Measurements from ENCODE around the gene RBM19. TPM values are rescaled to one million over a fixed set of nuclear protein-coding genes. Genes with fewer than 3 reads are reported as not detected.

RBM19 gene
- total RNA-seq, 2 donors from 2014 or later, result 39.9 to 54.3 TPM

- Histone ChIP-seq H3K9me3 (no peaks in the 10 kb centered on the region), H3K4me3 (no peak overlapping the region), H3K36me3 (no peaks in the 10 kb centered on the region), H3K27ac (no peak overlapping the region), H3K27me3 (replicated peaks; ENCODE audit: insufficient read depth) (no peaks in the 10 kb centered on the region), H3K4me1 (ENCODE audit: control insufficient read depth in 1 of 2, low read depth in 2 of 2) (no peaks in the 10 kb centered on the region)
- ATAC-seq (ENCODE audit: insufficient number of reproducible peaks, low FRiP score, low read depth) (no peak), DNase-seq (ENCODE audit: low spot score) (no peak)
- no peak for TF ChIP-seq CTCF (IDR thresholded peaks at IDR 0.05)
These were observed 77.7 kb downstream of the RBM19 start for GRCh38 chr12:113888435-113888834.

GRCh38 chr12:113887906-113888305 lies 78.2 kb downstream of the RBM19 start:
- no peak for DNase-seq (ENCODE audit: low spot score)
- H3K36me3 ChIP-seq, result no peaks in the 10 kb centered on the region
- ATAC-seq (ENCODE audit: insufficient number of reproducible peaks, low FRiP score, low read depth), result no peak
- no peaks in the 10 kb centered on the region for H3K27me3 ChIP-seq (replicated peaks; ENCODE audit: insufficient read depth)
- no peak for TF ChIP-seq CTCF (IDR thresholded peaks at IDR 0.05)
- H3K27ac ChIP-seq, result no peak overlapping the region
- no peaks in the 10 kb centered on the region for H3K9me3 ChIP-seq
- no peak overlapping the region for H3K4me3 ChIP-seq
- no peaks in the 10 kb centered on the region for H3K4me1 ChIP-seq (ENCODE audit: control insufficient read depth in 1 of 2, low read depth in 2 of 2)

GRCh38 chr12:113886721-113887120 lies 79.4 kb downstream of the RBM19 start:
- Histone ChIP-seq H3K27ac (no peak overlapping the region), H3K9me3 (no peaks in the 10 kb centered on the region), H3K27me3 (replicated peaks; ENCODE audit: insufficient read depth) (no peaks in the 10 kb centered on the region), H3K36me3 (no peaks in the 10 kb centered on the region), H3K4me1 (ENCODE audit: control insufficient read depth in 1 of 2, low read depth in 2 of 2) (no peaks in the 10 kb centered on the region), H3K4me3 (no peak overlapping the region)
- DNase-seq (ENCODE audit: low spot score), result no peak
- ATAC-seq (ENCODE audit: insufficient number of reproducible peaks, low FRiP score, low read depth), result no peak
- TF ChIP-seq CTCF (IDR thresholded peaks at IDR 0.05), result no peak

- no peak for DNase-seq (ENCODE audit: low spot score)
These were observed 81.7 kb downstream of the RBM19 start for GRCh38 chr12:113884392-113884791.

GRCh38 chr12:113882690-113883089 lies 83.4 kb downstream of the RBM19 start:
- Histone ChIP-seq H3K36me3 (no peaks in the 10 kb centered on the region), H3K4me1 (ENCODE audit: control insufficient read depth in 1 of 2, low read depth in 2 of 2) (no peaks in the 10 kb centered on the region), H3K4me3 (no peak overlapping the region), H3K27ac (no peak overlapping the region), H3K9me3 (no peaks in the 10 kb centered on the region), H3K27me3 (replicated peaks; ENCODE audit: insufficient read depth) (no peaks in the 10 kb centered on the region)
- no peak for TF ChIP-seq CTCF (IDR thresholded peaks at IDR 0.05)
- ATAC-seq (ENCODE audit: insufficient number of reproducible peaks, low FRiP score, low read depth) (no peak), DNase-seq (ENCODE audit: low spot score) (no peak)

More at GRCh38 chr12:113884392-113884791, 81.7 kb downstream of the RBM19 start:
- Histone ChIP-seq H3K4me3 (no peak overlapping the region), H3K36me3 (no peaks in the 10 kb centered on the region), H3K9me3 (no peaks in the 10 kb centered on the region), H3K4me1 (ENCODE audit: control insufficient read depth in 1 of 2, low read depth in 2 of 2) (no peaks in the 10 kb centered on the region), H3K27ac (no peak overlapping the region), H3K27me3 (replicated peaks; ENCODE audit: insufficient read depth) (no peaks in the 10 kb centered on the region)
- no peak for ATAC-seq (ENCODE audit: insufficient number of reproducible peaks, low FRiP score, low read depth)
- TF ChIP-seq CTCF (IDR thresholded peaks at IDR 0.05), result no peak
